HG03558 (cell line): Measurements from ENCODE around the gene PRKCH.

Experiments
- ATAC-seq: cut with Tn5 transposase; IDR thresholded peaks from one replicate; pipeline ENCODE4 v1.9.1; 2021; ENCODE audit warnings: moderate number of reproducible peaks; ENCODE audit not compliant: unreplicated experiment; ENCODE audit errors: extremely low read depth

The PRKCH gene

DNA sequence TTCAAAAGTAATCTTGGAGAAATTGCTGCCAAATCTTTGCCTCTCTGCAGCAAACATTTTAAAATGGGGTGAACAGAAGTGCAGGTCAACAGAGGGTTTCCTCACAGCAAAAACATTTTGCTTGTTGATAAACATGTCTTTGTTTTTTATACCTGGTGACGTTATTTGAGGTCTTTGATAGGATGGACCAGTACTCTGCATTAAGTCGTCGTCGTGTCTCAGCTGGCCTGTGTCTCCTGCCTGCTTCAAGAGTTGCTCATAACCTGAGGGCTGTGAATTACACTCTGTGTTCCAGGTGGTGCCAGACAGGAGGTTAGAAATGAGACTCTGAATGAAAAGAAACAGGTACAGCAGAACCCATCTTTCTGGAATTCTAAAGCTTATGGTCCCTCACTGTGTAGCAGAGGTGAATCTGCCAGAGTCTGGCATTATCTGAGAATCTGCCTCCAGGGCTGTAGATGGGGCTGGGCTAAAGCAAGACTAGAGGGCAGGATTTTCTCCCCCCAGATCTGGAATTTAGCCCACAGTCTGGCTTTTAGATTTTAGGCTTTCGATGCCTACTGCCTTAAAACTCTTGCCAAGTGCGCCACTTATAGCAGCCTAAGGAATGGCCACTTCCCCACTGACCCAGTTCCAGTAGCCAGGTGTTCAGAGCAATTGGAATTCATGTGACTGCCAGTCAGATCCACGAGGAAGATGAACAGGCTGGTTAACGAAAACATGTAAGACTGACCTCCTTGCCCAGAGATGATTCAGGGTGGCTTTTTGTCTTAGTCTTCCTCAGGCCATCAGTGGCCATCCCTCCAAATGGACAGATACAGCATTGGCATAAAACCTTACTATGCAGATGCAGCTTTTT, 161.2 kb downstream of the PRKCH start:
- ATAC-seq: no peak

GRCh38 chr14:61483476-61483875, 162.1 kb downstream of the PRKCH start:
- ATAC-seq: no peak

DNA sequence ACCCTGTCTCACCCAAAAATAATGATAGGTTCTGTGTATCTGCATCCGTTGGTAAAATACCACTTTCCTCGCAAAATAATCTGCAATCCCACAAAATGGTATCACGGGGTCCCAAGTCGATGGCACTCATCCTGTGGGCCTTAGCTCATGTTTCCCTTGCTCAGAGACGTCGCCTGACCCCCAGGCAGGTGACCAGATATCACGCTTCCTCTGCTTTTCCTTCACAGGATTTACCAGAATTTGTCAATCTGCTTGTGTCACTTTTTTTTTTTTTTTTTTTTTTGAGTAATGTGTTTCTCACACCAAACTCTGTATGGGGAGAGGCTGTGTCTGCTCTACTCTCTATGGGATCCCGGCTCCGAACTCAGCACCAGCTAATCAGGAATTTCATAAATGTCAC, 162.7 kb downstream of the PRKCH start:
- no peak for ATAC-seq

GRCh38 chr14:61484826-61485584, 163.6 kb downstream of the PRKCH start:
- ATAC-seq: no peak

DNA sequence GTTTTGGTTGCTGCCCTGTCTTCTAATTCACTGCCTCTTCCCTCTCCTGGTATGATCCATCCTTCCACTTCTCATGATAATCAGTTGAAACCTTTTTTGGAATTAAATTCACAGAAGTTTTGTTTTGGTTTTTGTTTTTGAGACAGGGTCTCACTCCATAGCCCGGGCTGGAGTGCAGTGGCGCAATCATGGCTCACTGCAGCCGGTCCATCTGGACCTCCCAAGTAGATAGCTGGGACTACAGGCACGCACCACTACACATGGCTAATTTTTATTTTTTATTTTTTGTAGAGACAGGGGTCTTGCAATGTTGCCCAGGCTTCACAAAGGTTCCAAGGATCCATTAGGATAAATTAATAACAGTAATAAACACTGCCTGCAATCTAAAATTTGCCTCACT, 164.3 kb downstream of the PRKCH start:
- ATAC-seq: no peak

DNA sequence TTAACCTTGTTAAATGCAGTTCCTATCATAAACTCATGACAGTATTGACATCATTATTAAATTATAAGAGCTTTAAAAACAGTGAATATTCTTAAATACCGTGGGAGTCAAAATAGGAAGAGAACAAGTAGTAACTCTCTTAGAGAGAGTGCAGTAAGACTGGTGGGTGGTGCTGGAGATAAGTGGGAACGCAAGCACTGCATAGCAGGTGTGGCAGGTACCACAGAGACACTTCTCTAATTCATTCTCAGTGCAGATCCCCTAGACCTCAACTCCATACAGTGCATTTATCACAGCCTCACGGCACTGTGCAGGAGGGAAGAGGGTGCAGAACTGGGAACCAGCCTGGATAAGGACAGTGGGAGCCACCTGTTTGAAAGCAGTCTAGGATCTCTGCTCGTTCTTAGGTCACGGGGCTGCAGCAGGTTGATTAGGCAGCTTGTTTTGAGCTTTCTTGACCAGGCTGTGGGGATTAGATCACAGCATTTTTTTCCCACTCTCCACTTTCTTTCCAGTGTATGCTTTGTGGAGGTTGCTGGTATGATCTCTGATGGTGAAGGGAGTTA, 165.6 kb downstream of the PRKCH start:
- ATAC-seq: no peak

DNA sequence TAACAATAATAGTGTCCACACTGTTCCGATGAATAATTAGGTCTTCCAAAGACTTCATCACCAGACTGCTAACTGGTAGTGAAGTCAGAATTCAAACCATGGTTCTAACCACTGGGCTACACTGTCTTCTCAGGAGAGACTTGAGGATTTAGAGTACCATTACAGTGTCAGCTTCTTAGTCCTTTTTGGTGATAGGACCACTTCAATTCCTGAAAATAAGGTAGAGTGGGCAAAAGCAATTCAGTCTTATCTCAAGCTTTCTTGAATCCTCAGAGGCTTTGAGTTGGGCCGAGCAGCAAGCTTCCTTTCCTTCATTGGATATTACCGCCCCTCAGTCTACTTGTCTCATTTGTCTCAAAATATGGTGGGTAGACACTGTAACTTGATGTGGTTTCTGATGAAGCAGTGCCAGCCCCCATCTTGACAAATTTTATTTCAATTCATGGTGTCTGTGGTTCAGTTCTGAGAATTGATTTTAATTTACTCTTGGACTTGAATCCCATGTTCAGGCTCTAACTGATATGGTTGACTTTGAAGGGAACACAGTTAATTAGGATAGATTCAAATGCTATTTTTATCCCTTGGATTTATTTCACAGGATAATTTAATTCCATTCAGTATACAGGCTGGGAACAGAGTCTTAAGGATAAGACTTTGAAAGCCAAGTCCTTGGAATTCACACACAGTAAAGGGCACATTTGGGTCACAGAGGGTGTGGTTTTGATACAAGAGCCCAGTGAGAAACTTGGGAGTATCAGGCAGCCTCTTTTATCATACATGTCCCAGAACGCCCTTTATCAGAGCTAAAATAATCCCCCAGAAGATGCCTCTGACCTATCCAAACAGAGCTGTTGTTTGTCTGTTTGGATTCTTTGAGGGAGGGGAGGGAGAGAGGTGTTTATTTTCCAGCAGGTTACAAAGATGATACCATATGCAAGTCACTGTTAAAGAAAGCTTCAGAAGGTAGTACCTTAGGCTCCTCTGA, 167.3 kb downstream of the PRKCH start:
- no peak for ATAC-seq

DNA sequence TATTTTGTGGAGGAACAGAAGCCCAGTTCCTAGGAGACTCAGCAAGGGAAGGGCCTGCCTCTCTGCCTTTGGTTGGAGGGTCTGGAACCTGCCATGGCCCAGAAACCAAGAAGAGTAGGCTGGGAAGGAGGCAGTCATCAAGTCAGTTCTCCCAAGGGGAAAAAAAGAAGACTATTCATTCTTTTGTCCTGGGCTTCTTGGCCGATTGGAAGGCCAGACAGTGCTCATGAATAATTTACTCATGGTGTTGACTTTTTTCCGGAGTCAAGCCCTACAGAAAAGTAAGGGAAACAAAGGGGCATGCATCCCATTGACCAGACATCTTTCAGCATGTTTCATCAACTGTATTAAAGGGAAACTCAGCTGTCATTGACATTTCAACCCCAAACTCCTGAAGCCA, 168.1 kb downstream of the PRKCH start:
- ATAC-seq: no peak

- no peak for ATAC-seq
These were observed 168.6 kb downstream of the PRKCH start for GRCh38 chr14:61489932-61490331.

- ATAC-seq: no peak
These were observed 169.8 kb downstream of the PRKCH start for GRCh38 chr14:61491224-61491623.

DNA sequence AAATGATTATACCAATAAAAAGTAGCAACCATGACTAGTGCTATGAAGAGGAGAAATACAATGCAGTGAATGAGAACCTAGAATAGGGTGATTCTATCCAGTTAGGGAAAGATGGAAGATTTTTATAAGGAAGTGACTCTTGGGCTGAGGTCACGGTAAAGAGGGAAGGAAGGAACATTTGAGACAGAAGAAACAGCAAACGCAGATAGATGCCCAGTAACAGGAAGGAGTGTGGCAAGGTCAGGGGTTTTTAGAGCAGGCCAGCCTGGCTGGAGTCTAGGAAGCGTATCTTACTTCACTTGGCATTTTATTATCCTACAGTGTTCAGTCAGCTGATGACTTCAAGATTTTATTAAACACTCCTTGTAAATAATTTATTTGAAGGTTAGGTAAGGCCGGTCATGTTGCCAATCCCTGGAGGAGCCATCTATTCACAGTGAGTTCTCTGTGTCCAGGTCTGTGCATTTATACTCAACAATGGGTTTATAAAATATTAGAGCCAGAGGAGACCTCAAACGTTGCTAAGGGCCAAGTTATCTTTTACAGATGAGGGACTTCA, 170.6 kb downstream of the PRKCH start:
- no peak for ATAC-seq

- ATAC-seq: no peak
These were observed 171.1 kb downstream of the PRKCH start for GRCh38 chr14:61492474-61492873.

- ATAC-seq: no peak
These were observed 171.9 kb downstream of the PRKCH start for GRCh38 chr14:61493239-61493638.

DNA sequence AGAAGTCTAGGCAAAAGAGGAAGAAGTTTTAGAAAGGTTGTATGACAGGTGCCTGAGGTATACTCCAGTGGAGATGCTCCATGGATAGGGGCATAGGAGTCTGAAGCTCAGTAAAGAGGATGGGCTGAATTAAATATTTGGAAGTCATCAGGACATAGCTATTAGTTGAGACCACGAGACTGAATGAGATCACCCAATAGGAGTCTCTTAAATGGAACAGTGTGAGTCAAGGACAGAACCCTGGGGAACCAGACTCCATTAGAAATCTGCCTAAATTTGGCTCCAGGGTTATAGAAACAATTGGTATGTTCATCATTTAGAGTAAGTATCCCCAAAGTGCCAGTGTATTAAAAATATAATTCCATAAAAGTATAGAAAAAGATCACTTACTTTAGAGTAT, 172.6 kb downstream of the PRKCH start:
- ATAC-seq: no peak

DNA sequence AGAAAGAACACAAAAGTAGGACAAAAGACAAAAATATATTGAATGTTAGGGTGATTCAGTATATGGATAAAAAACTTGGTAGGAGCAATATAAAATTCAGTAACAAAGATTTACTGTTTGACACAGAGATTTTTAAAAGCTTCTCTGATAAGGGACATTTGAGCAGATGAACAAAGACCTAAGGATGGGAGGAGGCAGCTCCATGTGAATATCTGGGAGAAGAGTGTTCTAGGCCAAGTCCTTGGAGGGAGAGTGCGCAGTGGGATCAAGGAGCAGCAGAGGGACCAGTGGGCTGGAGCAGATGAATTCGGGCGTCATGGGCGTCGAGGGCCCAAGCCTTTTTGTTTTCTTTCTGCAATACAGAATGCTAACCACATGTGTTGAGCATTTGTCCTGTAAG, 174.4 kb downstream of the PRKCH start:
- ATAC-seq: no peak

- ATAC-seq: no peak
These were observed 176.9 kb downstream of the PRKCH start for GRCh38 chr14:61498303-61498702.

- no peak for ATAC-seq
These were observed 177.4 kb downstream of the PRKCH start for GRCh38 chr14:61498811-61499210.

GRCh38 chr14:61499991-61500390, 178.6 kb downstream of the PRKCH start:
- ATAC-seq: no peak

DNA sequence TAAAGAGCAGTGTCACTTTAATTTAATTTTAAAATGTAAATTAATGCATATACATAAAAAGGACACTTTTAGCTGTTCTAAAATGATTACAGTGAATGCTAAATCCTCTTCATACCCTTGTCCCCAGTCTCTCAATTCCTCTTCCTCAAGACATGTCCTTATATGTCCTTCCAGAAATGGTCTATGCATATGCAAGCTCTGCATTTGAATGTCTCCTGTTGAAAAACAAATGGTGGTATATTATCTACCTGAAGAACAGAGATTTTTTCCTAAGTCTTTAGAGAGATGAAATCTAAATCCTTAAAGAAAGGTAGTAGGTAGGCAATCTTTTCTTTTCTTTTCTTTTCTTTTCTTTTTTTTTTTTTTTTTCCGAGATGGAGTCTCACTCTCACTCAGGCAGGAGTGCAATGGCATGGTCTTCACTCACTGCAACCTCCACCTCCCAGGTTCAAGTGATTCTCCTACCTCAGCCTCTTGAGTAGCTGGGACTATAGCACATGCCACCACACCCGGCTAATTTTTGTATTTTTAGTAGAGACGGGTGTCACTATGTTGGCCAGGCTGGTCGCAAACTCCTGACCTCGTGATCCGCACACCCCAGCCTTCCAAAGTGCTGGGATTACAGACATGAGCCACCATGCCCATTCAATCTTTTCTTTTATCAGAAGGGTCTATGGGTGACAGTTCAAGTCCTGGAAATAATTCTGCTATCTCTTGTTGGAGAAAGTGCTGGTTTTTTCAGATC, 180.5 kb downstream of the PRKCH start:
- ATAC-seq: no peak
